Common myeloid progenitor, CD34-positive (primary cell): ENCODE measurements around the gene TXNRD2.

Source experiments
- CTCF ChIA-PET: fragments of 350-600 bp; sonication (Branson Sonifier 250); formaldehyde crosslinking; loops from one replicate; lab custom pipeline; 2021; ENCODE audit warnings: antibody characterized with exemption; lab: Charles Lee
- POLR2A ChIA-PET: fragments of 350-600 bp; sonication (Branson Sonifier 250); formaldehyde crosslinking; loops from one replicate; lab custom pipeline; 2021; ENCODE audit warnings: antibody characterized with exemption; lab: Charles Lee
- DNase-seq, 3 donors: peaks; one replicate each; pipeline versions ENCODE4 v3.0.0 to v3.0.0-alpha.2; 2013
- H3K27ac ChIP-seq, 2 experiments: 1 replicate in 1 of 2; 2 replicates in 1 of 2; pipeline ENCODE4 v1.7.0; 2013; ENCODE audit warnings: inconsistent platforms in 2 of 2, low read length in 2 of 2, mild to moderate bottlenecking in 2 of 2, low read depth in 1 of 2, moderate library complexity in 1 of 2; ENCODE audit not compliant: severe bottlenecking in 2 of 2, insufficient read depth in 1 of 2, poor library complexity in 1 of 2
- H3K27me3 ChIP-seq, 5 experiments: replicated peaks in 2 of 5; 1 replicate in 3 of 5; 2 replicates in 2 of 5; pipeline versions ENCODE4 v1.6.1 to v1.7.0; 2013; ENCODE audit warnings: low read length in 4 of 5, mild to moderate bottlenecking in 2 of 5, moderate library complexity in 2 of 5, inconsistent platforms in 1 of 5; ENCODE audit not compliant: insufficient read depth in 5 of 5, control insufficient read depth in 4 of 5
- H3K36me3 ChIP-seq, 4 experiments: 1 replicate in 2 of 4; 2 replicates in 2 of 4; pipeline versions ENCODE4 v1.6.1 to v1.7.0; 2013; ENCODE audit warnings: low read length in 3 of 4, control low read depth in 1 of 4, mild to moderate bottlenecking in 1 of 4; ENCODE audit not compliant: control insufficient read depth in 4 of 4, insufficient read depth in 4 of 4
- H3K4me1 ChIP-seq, 4 experiments: 1 replicate in 3 of 4; 2 replicates in 1 of 4; pipeline versions ENCODE4 v1.6.1 to v1.7.1; 2013; ENCODE audit warnings: low read length in 3 of 4, mild to moderate bottlenecking in 3 of 4, control low read depth in 1 of 4, inconsistent platforms in 1 of 4, moderate library complexity in 1 of 4; ENCODE audit not compliant: control insufficient read depth in 4 of 4, insufficient read depth in 4 of 4; ENCODE audit errors: control extremely low read depth in 1 of 4
- H3K4me3 ChIP-seq, 7 experiments: 1 replicate in 4 of 7; 2 replicates in 3 of 7; pipeline versions ENCODE4 v1.5.1 to v1.7.0; 2013; ENCODE audit warnings: mild to moderate bottlenecking in 7 of 7, low read length in 6 of 7, moderate library complexity in 6 of 7, inconsistent platforms in 2 of 7, low read depth in 2 of 7, control low read depth in 1 of 7; ENCODE audit not compliant: insufficient read depth in 4 of 7, control insufficient read depth in 1 of 7; ENCODE audit errors: extremely low read depth in 1 of 7
- H3K9me3 ChIP-seq, 5 experiments: 1 replicate in 4 of 5; 2 replicates in 1 of 5; pipeline versions ENCODE4 v1.6.1 to v1.7.1; 2013; ENCODE audit warnings: low read length in 4 of 5, mild to moderate bottlenecking in 2 of 5, inconsistent platforms in 1 of 5, low read depth in 1 of 5, moderate library complexity in 1 of 5; ENCODE audit not compliant: control insufficient read depth in 4 of 5, insufficient read depth in 2 of 5; ENCODE audit errors: control extremely low read depth in 1 of 5
- WGBS: methylation state at CpG from one replicate; pipeline ENCODE4 v1.1.5; 2013; ENCODE audit not compliant: insufficient coverage; 5-methylcytosine and 5-hydroxymethylcytosine counted together

TXNRD2 gene

DNA sequence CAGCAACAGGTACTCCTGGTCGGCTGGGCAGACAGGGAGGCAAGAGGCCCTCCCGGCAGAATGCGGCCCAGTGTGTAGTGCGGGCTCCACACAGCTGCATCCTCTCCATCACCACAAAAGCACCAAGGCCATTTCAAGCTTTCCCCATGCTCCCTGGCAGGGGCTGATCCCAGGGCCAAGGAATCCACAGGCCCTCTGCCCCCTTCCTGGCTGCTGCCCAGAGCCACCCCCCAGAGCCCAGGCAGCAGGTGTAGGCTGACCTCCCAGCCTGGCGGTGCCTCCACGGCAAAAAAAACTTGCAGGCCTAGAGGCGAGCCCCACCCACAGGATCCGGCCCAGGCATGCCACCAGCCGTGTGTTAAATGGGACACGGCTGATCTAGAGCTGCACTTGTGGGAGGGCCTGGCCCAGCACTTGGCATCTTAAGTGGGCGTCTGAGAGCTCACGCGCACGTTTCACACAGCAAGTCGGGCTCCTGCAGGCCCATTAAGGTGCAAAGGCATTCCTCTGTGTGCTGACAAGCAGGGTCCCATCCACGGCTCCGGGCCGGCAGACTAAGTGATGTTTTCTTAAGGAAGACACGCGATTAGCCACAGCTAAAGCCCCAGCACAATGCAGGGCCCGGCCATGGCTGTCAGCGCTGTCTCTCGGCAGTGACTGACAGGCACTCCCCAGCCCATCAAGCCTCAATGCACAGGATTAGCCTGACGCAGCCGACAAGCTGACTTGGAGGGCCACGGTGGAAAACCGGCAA, 67.1 kb downstream of the TXNRD2 start:
- no peak for DNase-seq
- 97% methylated on average over 27 of the region's 27 CpGs for WGBS
- POLR2A ChIA-PET, result no interaction called here

DNA sequence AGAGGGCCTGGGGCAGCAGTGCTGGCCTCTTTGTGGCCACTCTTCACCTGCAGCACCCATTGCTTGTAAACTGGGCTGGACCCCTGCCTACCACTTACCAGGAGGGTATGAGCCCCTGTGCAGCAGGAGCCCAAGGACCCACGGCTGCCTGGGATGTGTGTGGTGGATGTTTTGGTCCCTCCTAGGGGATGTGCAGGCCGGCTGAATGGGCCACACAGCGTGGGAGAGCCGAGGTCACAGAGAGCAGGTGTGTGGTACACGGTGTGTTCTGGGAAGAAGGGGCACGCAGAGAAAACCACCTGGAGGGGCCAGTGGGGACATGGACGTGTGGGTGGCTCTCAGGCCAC, 67.7 kb downstream of the TXNRD2 start:
- Histone ChIP-seq H3K9me3 (no peaks in the 10 kb centered on the region), H3K4me3 (no peak overlapping the region), H3K4me1 (peaks cover 0 to 3% (median 0%) of the 10 kb centered on the region in 4 experiments), H3K36me3 (peaks cover 0 to 12% (median 3%) of the 10 kb centered on the region in 4 experiments), H3K27ac (no peak overlapping the region), H3K27me3 (no peaks in the 10 kb centered on the region)
- 97% methylated on average over 7 of the region's 7 CpGs for WGBS
- CTCF ChIA-PET, result no interaction called here
- POLR2A ChIA-PET, result no interaction called here
- no peak for DNase-seq

More for the DNA sequence above, 67.1 kb downstream of the TXNRD2 start:
- H3K9me3 ChIP-seq, result no peaks in the 10 kb centered on the region
- H3K4me3 ChIP-seq, result no peak overlapping the region
- CTCF ChIA-PET, result no interaction called here
- peaks cover 0 to 3% (median 0%) of the 10 kb centered on the region in 4 experiments for H3K4me1 ChIP-seq
- no peak overlapping the region for H3K27ac ChIP-seq
- no peaks in the 10 kb centered on the region for H3K27me3 ChIP-seq
- peaks cover 0 to 12% (median 3%) of the 10 kb centered on the region in 4 experiments for H3K36me3 ChIP-seq

DNA sequence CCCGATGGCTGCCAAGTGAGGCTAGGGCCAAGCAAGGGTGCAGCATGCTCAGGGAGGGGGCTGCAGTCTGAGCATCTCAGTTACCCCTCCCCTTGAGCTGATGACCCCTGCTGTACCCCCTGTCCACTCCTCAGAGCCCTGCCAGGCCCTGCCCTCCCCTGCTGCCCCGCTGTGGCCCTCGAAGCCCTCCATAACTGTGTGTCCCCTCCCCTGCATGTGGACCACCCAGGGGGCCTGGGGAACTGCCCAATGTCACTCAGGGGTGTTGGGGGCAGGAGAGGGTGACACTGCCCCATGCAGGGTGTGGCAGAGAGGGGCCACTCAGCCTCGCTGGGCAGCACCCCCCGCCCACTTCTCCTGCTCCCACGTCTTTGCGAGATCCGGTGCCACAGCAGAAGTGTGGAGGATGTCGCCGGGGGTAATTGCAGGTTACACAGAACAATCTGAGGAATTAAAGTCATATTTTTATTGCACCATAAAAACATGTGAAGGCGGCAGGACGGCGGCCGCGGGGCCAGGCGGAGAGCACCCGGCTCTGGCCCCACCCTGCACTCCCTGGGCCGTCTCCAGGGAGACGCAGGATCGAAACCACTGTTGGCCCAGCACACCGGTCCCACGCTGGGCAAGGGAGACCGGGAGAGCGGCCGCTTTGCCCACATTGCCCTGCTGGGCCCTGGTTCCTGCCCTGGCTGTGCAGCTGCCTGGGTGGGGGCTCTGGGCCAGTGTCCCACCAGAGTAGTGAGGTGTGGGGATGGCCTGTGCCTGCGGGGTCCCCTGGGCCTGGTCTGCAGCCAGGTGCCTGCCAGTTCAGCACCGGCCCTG, 68.3 kb downstream of the TXNRD2 start:
- Histone ChIP-seq H3K4me3 (no peak overlapping the region), H3K27ac (no peak overlapping the region), H3K9me3 (no peaks in the 10 kb centered on the region), H3K36me3 (peaks cover 0 to 9% (median 3%) of the 10 kb centered on the region in 4 experiments), H3K27me3 (no peaks in the 10 kb centered on the region), H3K4me1 (peaks cover 0 to 3% (median 0%) of the 10 kb centered on the region in 4 experiments)
- WGBS, result 96% methylated on average over 22 of the region's 27 CpGs
- ChIA-PET POLR2A (no interaction called here), CTCF (interaction anchor here (1.0 kb wide), 1 partner anchor 80 kb away, joined by 3 read pairs; no protein-coding TSS in a partner anchor)
- DNase-seq, result no peak

DNA sequence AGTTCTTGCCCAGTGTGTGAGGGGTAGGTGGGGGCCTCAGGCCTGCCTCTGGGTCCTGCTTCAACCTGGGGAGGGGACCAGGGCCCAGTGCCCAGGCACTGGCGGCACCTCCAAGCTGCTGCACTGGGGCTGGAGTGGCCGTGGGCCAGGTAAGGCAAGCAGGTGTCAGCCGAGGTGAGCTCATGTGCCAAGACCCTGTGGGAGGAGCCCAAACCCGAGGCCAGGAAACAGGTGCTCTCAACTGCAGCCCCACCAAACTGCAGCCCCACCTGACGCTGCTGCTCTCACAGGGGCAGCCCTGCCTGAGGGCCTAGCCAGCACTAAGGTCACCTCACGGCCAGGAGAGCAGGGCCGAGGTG, 68.9 kb downstream of the TXNRD2 start:
- no peak overlapping the region for H3K4me3 ChIP-seq
- DNase-seq, result no peak
- peaks cover 0 to 3% (median 0%) of the 10 kb centered on the region in 4 experiments for H3K4me1 ChIP-seq
- WGBS, result 74% methylated on average over 6 of the region's 7 CpGs
- no peak overlapping the region for H3K27ac ChIP-seq
- no peaks in the 10 kb centered on the region for H3K9me3 ChIP-seq
- CTCF ChIA-PET, result interaction anchor here (1.0 kb wide), 1 partner anchor 81 kb away, joined by 3 read pairs; no protein-coding TSS in a partner anchor
- peaks cover 0 to 4% (median 3%) of the 10 kb centered on the region in 4 experiments for H3K36me3 ChIP-seq
- H3K27me3 ChIP-seq, result no peaks in the 10 kb centered on the region
- POLR2A ChIA-PET, result no interaction called here

DNA sequence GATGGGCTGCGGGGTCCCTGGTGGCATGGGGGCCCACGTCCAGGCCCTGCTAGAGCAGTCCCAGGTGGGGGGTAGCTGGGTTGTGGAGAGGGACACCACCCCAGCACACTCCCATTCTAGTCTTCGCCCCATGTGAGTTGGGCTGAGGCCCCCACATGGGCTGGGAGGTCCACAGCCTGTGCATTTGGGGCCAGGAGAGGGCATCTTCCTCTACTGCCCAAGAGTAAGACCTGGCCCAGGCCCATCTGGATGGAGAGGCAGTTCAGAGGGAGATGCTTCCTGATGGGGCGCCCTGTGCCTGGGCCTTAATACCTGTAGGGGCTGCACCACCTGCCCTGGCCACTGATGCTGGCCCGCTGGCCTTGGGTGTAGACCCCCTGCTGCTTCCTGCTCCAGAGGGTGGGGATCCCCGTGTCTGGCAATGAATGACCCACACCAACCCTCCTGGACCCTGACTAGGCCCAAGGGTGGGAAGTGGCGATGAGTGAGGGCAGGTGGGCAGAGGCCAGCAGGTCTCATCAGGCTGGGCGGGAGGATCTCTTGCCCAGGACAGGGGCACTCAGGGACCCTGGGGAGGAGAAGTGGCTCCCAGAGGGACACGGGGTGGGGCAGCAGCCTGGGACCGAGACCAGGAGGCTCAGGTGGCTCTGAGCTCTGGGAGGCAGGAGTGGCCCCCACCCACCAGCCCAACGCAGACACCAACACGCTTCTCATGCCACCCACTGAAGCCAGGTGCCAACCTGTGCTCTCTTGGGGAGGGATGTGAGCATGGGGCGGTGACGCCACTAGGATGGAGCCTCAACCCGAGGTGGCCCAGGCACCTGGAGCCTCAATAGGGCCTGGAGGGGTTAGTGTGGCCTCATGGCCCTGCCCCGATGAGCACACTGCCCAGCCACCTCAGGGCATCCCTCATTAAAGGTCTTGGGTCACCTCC, 69.5 kb downstream of the TXNRD2 start:
- H3K27me3 ChIP-seq, result no peaks in the 10 kb centered on the region
- no peak overlapping the region for H3K27ac ChIP-seq
- H3K4me3 ChIP-seq, result no peak overlapping the region
- WGBS, result 94% methylated on average over 12 of the region's 16 CpGs
- CTCF ChIA-PET, result interaction anchor here (1.0 to 1.4 kb wide), 2 partner anchors 13 to 82 kb away, joined by 3 to 6 read pairs; no protein-coding TSS in a partner anchor
- POLR2A ChIA-PET, result no interaction called here
- H3K4me1 ChIP-seq, result peaks cover 0 to 3% (median 0%) of the 10 kb centered on the region in 4 experiments
- H3K36me3 ChIP-seq, result peaks cover 0 to 4% (median 3%) of the 10 kb centered on the region in 4 experiments
- H3K9me3 ChIP-seq, result no peaks in the 10 kb centered on the region
- no peak for DNase-seq

DNA sequence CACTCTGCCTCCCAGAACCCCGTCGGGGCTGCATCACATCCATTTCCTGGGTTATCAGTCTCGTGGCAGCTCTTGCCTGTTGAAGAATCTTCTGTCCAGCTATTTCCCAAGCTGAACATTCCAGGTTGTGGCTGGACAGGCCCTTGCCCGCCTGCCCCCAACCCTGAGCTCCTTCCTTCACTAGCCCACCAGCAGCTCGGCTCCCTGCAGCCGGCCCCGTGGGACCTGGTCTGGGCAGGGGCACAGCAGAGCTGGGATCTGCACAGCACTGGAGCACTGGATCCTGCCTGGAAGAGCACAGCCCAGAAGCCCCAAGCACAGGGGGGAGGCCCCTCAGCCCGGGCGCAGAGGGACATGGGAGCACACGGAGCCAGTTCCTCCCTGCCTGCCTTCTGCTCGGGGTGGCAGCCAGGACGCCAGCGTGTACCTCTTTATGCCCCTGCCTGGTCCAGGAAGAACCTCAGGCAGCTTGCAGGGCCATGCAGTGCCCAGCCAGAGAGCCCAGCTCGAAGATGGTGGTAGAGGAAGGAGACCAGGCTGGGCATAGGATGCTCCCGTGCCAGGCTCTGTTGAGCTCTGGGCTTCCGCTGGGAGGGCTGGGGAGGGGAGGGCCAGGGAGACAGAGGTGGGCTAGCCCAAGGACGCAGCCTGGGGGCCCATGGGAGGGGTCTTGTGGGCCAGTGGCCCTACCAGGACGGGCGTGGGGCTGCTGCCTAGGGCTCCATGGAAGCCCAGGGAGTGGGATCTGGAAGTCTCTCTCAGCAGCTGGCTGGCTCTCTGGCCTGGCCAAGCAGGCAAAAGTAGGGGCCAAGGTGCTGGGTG, 70.4 kb downstream of the TXNRD2 start:
- 86% methylated on average over 17 of the region's 19 CpGs for WGBS
- peaks cover 0 to under 1% (median 0%) of the 10 kb centered on the region in 4 experiments for H3K36me3 ChIP-seq
- no peaks in the 10 kb centered on the region for H3K27me3 ChIP-seq
- H3K4me3 ChIP-seq, result no peak overlapping the region
- peaks cover 0 to 3% (median 0%) of the 10 kb centered on the region in 4 experiments for H3K4me1 ChIP-seq
- CTCF ChIA-PET, result interaction anchor here (1.4 kb wide), 1 partner anchor 13 kb away, joined by 6 read pairs; no protein-coding TSS in a partner anchor
- no peaks in the 10 kb centered on the region for H3K9me3 ChIP-seq
- POLR2A ChIA-PET, result no interaction called here
- no peak overlapping the region for H3K27ac ChIP-seq
- DNase-seq, result no peak
